ENCODE data around the gene TAF11.

DNA sequence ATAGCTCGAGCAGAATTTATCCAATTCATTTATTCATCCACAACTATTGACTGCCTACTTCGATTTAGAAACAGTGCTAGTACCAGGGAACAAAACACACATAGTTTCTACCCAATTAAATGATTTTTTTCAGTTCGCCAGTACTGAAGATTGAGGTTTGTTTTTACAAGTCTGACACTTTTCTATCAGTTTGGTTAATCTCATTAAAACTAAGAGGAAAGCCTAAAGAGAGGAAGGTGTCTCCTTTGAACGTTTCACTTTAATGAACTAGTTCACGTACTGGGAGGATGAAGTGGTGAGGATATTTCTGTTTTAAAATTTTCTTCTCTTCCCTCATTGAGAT lies 643 bp upstream of the TAF11 start:
- TF ChIP-seq SP4 (IDR thresholded peaks at IDR 0.05; ENCODE audit: low read length) = no peak
- TF ChIP-seq SAP30 (IDR thresholded peaks at IDR 0.05; ENCODE audit: insufficient read depth, insufficient replicate concordance, low read length) = no peak
- TF ChIP-seq CHD2 (IDR thresholded peaks at IDR 0.05; ENCODE audit: low read length) = no peak
- no peak for TF ChIP-seq CREB1 (IDR thresholded peaks at IDR 0.05)
- TF ChIP-seq, protein P1, sequence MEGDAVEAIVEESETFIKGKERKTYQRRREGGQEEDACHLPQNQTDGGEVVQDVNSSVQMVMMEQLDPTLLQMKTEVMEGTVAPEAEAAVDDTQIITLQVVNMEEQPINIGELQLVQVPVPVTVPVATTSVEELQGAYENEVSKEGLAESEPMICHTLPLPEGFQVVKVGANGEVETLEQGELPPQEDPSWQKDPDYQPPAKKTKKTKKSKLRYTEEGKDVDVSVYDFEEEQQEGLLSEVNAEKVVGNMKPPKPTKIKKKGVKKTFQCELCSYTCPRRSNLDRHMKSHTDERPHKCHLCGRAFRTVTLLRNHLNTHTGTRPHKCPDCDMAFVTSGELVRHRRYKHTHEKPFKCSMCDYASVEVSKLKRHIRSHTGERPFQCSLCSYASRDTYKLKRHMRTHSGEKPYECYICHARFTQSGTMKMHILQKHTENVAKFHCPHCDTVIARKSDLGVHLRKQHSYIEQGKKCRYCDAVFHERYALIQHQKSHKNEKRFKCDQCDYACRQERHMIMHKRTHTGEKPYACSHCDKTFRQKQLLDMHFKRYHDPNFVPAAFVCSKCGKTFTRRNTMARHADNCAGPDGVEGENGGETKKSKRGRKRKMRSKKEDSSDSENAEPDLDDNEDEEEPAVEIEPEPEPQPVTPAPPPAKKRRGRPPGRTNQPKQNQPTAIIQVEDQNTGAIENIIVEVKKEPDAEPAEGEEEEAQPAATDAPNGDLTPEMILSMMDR (IDR thresholded peaks at IDR 0.05; ENCODE audit: control extremely low read depth in 1 of 3, insufficient read depth in 1 of 3, low read depth in 1 of 3, low read length in 3 of 3) = no peak
- TF ChIP-seq TEAD4 (IDR thresholded peaks at IDR 0.05; ENCODE audit: low read depth, low read length) = no peak
- no peak for TF ChIP-seq POLR2A (IDR thresholded peaks at IDR 0.05; ENCODE audit: control extremely low read depth in 1 of 2, low read depth in 2 of 2, low read length in 2 of 2)
- TF ChIP-seq, protein P2, sequence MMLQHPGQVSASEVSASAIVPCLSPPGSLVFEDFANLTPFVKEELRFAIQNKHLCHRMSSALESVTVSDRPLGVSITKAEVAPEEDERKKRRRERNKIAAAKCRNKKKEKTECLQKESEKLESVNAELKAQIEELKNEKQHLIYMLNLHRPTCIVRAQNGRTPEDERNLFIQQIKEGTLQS (IDR thresholded peaks at IDR 0.05; ENCODE audit: insufficient read depth, low read depth, low read length) = no peak
